Hematopoietic multipotent progenitor cell treated with erythropoietin and hydrocortisone succinate and interleukin-3 and kit ligand, for 17 days (in vitro differentiated cells): ENCODE data around the gene VAV3.

ENCODE experiments used
- DNase-seq: peaks from one replicate; pipeline ENCODE4 v3.0.0-alpha.2; 2015; ENCODE audit warnings: low spot score

Gene VAV3

DNA sequence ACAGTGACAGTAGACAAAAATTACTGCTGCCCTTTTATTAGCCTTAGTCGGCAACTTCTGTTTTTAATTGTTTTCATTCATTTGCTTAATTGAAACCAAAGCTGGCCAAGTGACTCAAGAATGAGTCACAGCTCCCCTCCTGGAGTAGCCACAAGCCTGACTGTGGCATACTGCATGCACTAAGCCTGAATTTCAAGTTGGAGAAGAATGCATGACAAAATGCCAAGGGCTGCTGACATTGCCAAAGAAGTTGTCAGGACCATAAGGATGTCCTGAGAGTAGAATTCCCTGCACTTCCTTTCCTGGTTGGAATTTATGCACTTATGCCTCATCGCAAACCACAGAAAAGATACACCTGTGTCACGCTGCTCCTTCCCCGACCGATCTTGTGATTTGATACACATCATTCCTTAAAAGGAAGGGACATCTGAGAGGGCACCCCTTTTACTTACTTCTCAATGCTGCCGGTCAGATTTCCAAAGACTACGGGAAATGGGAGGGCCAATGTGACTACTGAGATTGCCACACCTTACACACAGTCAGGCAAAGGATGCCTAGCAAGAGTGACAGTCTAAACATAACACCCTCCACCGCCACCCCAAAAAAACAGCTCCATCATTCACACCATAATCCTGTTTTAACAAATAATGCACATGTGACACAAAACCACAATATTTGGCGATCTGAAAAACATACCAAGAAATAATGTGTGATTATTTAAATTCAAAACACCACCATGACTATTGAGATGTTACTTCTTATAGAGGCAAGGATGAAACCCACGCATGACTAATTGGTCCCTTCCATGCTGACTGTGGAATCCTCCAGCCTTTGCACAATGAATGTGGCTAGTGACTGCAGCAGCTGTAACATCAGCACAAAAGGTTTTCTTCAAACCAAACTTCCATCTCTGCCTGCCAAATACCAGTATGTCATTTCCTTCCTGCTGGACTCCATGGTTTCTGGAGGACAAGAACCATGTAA is 28.2 kb downstream of the VAV3 start:
- DNase-seq = no peak

GRCh38 chr1:107935396-107936064 is 29.4 kb downstream of the VAV3 start:
- DNase-seq = no peak

- DNase-seq = no peak
Measured at GRCh38 chr1:107934578-107934977, 30.4 kb downstream of the VAV3 start.

DNA sequence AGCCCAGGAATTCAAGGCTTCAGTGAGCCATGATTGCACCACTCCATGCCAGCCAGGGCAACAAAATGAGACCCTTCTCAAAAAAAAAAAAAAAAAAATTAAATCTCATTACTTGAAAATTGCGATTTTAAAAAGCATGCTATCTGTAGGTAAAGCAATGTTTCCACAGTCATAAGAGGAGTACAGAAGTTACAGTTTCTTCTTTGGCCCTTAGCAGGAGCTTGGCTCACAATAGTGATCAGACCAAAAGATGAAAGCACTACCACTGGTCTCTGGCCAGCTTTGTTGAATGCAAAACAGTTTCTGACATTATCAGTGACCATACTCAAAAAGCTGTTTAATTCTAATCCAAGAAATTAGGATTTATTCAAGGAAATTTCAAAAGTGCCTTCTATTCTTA is 31.2 kb downstream of the VAV3 start:
- DNase-seq = no peak

GRCh38 chr1:107930292-107930691 is 34.7 kb downstream of the VAV3 start:
- no peak for DNase-seq

DNA sequence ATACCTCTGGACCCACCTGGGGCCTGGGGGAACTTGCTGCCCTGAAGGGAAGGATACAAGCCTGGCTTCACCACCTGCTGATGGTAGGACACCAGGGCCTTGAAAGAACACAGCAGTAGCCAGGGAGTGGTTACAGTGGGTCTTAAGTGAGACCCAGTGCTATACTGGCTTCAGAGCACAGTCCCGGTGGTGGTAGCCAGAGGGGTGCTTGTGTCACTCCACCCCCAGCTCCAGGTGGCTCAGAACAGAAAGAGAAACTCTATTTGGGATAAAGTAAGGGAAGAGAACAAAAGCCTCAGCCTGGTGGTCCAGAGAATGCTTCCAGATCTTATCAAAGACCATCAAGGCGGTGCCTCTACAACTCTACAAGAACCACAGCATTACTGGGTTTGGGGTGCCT is 37.2 kb downstream of the VAV3 start:
- no peak for DNase-seq

DNA sequence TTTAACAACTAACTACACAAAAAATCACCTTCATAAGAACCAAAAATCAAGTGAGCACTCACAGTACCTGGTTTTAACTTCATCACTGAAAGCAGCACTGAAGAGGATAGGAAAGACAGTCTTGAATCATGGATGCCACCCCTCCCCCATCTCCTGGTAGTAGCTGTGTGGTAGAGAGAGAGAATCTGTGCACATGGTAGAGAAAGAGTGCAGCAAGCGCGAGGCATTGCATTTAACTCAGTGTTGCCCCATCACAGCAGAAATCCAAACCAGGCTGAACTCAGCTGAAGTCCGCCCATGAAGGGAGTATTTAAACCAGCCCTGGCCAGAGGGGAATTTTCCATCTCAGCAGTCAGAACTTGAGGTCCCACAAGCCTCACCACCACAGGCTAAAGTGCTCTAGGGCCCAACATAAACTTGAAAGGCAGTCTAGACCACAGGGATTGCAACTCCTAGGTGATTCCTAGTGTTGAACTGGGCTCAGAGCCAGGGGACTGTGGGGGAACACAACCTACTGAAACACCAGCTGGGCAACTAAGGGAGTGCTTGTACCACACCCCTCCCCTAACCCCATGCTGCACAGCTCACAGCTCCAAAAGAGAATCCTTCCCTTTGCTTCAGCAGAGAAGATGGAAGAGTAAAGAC is 38.4 kb downstream of the VAV3 start:
- no peak for DNase-seq

DNA sequence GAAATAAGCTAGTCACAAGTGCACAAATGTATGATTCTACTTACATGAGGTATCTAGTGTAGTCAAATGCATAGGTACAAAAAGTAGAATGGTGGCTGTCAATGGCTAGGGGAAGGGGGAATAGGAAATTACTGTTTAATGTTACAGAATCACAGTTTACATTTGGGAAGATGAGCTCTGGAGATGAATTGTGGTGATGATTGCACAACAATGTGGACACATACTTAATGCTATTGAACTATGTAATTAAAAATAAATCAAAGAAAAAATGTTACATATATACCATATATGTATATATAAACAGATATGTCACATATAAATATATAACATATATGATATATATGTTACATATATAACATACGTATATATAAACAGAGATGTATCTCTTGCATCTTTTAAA is 39.4 kb downstream of the VAV3 start:
- DNase-seq = no peak

DNA sequence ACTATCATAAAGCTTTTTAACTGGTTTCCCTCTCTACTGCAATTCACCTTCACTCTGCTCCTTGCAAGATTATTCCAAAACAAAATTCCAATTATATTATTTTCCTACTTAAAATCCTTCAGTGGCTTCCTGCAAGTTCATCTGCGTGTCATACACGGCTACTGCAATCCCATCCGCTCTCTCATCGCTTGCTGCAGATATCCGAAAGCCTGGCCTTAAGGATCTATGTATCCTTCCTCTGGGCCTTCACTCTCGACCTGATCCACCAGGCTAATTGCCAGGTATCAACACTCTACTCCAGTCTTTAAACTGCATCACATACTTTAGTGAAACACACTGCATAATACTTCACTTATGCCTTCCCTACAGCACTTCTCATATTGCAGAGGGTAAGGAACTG is 44.0 kb downstream of the VAV3 start:
- no peak for DNase-seq

- no peak for DNase-seq
Measured at GRCh38 chr1:107920561-107920960, 44.4 kb downstream of the VAV3 start.

DNA sequence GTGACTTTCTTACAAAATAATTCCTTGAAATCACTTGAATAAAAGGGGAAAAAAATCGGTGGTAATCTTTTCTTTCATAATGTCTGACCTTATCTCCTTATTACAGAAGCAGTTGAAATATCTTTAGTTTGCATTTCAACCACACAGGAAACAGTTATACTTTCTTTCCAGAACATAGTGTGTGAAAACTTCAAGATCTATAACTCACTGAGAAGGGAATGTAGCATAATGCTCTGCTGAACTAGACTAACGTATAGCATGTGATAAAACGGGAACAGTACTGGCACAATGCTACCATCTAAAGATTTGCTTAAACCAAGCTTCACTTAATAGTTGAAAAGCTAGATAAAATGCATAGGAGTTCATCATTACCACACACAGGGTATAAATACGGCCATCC is 45.0 kb downstream of the VAV3 start:
- no peak for DNase-seq

DNA sequence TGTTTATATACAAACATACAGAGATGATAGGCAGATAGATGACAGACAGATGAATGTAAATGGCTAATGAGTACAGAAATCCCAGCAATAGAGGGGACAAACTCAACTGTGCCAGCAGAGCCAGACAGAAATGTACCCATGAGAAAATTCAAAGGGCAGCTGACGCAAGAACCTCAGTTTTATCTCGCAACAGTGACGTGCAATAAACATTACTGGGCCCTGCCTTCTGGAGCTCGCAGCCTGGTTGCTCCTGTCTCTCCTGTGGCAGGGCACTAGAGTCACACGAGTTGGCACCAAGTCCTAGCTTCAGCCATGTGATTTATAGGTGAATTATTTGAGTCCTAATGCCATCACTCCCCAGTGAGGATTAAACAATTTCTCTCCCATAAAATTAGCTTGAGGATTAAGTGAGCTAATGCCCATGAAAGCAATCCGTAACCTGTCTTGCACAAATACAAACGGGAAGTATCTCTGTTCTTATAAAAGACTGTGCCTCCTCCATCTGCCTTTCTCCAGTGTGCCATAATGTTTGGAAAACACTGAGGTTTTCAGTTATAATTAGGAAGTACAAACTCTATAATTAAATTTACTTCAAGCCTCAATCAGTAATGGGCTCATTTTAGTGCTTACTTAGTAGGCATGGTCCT is 50.7 kb downstream of the VAV3 start:
- peak; percentile 10 for DNase-seq

- DNase-seq = no peak
Measured at GRCh38 chr1:107912656-107913055, 52.3 kb downstream of the VAV3 start.

GRCh38 chr1:107900090-107900945 is 64.7 kb downstream of the VAV3 start:
- DNase-seq = no peak

GRCh38 chr1:107899655-107900054 is 65.3 kb downstream of the VAV3 start:
- no peak for DNase-seq

- DNase-seq = peak; percentile 24
Measured at GRCh38 chr1:107897438-107898345, 67.3 kb downstream of the VAV3 start.

DNA sequence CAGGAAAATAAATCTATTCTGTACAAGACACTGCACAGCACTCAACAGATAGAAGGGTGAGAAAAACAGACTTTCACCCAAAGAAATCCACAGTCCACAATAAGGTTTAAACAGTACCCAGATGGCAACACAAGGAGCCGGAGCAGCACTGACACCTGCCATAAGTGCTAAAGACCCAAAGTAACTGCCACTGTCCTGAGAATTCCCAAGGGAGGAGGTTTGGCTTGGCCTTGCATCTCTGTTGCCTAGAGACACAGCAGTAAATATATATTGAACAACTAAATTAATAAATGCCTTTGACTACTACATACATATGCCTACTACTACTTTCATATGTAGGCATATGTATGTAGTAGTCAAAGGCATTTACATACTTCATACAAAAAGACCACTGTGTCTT is 68.0 kb downstream of the VAV3 start:
- no peak for DNase-seq

DNA sequence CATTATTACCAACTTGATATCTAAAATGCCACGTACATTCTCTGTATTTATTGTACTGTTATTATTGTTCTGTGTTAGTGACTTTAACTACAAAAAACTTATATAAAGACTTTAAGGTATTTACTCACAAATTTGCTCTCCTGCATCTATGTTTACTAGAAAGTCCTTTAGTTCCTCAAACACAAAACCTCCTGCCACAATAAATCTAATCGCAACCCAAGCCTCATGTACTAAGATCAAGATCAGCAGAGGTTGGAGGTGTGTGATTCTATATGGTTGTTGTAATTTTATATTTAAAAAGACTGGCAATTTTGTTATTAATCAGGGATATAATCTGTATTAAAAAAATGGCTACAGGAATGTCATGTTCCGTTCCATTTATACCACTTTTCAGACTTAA is 68.6 kb downstream of the VAV3 start:
- DNase-seq = no peak

DNA sequence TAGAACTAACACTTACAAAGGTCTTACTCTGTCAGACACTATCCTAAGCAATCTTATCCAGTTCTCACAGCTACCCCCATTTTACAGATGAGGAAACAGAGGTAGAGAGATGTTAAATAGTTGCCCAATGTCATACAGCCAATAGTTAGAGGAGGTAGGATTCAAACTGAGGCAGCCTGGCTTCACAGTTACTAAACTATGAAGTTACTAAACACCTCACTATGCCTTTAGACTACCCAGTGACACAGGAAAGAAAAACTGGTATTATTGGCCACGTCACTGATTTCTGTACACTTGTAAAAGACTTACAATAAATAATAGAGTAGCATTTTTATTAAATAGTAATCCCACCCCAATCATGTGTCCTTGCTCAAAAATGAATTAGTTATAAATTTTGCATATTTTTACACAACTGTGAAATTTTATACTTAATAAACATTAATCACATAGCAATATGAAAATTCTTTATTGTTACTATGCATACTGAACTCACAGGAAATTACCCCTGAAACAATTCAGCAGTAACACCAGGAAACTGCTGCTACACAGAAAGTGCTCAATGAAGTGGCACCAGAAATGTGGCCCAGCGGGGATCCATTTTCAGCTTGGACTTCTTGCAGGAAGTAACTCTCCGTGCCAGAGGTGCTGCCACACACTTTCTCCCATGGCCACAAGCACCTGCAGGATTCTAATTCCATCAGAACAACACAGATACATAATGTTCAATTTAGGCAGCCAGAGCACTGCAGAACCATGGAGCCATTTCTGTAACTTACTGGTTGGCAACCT is 69.4 kb downstream of the VAV3 start:
- DNase-seq = no peak

GRCh38 chr1:107894605-107895004 is 70.4 kb downstream of the VAV3 start:
- no peak for DNase-seq
